LNCaP clone FGC (cell line): Measurements from ENCODE around the gene PPP2R1B.

Experiments used
- DNase-seq: peaks from one replicate; pipeline ENCODE4 v3.0.0-alpha.2; 2011; ENCODE audit warnings: low read depth
- H3K4me3 ChIP-seq: 2 replicates; pipeline ENCODE4 v1.5.1; 2011; ENCODE audit warnings: mild to moderate bottlenecking, low read depth, low read length, control low read depth
- TF ChIP-seq, protein P1 (sequence below): IDR thresholded peaks from 2 replicates; pipeline ENCODE4 v1.5.1; 2012; ENCODE audit warnings: mild to moderate bottlenecking; ENCODE audit not compliant: control insufficient read depth, insufficient read depth; ENCODE audit errors: extremely low read depth

Gene PPP2R1B

DNA sequence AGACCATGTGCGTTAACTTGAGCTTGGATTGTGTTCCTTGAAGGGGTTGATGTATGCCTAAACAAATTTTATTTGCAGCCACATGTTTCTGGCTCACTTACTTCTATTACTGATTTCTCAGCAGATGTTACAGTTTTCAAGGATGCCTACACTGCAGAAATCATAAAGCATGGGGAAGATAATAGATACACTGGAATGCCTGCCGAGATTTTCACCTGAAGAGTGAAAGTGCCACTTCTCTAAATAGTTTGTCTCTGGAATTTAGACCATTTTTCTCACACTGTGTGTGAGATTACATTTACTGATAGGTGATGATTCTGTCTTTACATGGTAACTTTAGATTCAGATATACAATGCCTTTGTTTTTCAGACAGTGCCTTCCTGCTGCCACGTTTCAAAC is 82.4 kb downstream of the PPP2R1B start:
- no peak for DNase-seq
- TF ChIP-seq, protein P1, sequence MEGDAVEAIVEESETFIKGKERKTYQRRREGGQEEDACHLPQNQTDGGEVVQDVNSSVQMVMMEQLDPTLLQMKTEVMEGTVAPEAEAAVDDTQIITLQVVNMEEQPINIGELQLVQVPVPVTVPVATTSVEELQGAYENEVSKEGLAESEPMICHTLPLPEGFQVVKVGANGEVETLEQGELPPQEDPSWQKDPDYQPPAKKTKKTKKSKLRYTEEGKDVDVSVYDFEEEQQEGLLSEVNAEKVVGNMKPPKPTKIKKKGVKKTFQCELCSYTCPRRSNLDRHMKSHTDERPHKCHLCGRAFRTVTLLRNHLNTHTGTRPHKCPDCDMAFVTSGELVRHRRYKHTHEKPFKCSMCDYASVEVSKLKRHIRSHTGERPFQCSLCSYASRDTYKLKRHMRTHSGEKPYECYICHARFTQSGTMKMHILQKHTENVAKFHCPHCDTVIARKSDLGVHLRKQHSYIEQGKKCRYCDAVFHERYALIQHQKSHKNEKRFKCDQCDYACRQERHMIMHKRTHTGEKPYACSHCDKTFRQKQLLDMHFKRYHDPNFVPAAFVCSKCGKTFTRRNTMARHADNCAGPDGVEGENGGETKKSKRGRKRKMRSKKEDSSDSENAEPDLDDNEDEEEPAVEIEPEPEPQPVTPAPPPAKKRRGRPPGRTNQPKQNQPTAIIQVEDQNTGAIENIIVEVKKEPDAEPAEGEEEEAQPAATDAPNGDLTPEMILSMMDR = no peak
- no peak overlapping the region for H3K4me3 ChIP-seq

DNA sequence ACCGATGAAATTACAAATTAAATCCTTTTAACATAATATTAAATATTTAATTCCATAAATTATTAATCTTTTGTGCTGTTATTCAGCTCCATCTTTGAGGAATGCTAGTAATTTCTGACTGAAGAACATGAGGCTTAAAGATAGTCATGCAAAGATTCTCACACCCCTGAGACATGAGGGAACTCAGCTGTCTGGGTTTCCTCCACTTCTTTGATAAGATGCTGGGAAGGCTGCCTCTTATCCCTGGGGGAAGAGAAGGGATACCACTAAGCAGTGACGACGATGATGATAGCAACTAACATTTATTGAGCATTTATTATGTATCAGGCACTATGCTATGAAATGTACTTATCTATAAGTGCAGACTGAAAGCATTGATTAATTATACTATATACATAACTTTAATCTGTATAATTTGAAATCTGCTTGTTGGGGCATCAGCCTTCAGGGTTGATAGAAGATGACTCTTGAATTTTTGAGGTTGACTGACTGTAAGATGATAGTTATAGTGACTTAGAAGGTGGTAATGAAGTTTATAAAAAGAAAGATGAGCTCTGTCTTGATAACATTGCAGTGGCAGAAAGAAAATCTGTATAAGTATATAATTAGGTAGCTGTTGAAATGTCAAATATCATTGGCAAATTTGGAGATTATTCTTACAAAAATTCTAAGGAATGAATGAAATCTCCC is 85.6 kb downstream of the PPP2R1B start:
- DNase-seq = no peak
- TF ChIP-seq, protein P1 = no peak
- H3K4me3 ChIP-seq = no peak overlapping the region
